Measurements from ENCODE around the gene CENPP. TPM values are rescaled to one million over a fixed set of nuclear protein-coding genes. Genes with fewer than 3 reads are reported as not detected.
"Not testable (repeated sequence)": the region's sequence is repeated elsewhere in the genome, so short reads cannot be mapped to it uniquely, and the experiment has no call there.

Gene CENPP
- total RNA-seq, 1 donor from 2014 or later: 13.1 TPM

GRCh38 chr9:92377876-92378275 lies 52.1 kb downstream of the CENPP start:
- peak; percentile 13 for DNase-seq (ENCODE audit: low read depth)

DNA sequence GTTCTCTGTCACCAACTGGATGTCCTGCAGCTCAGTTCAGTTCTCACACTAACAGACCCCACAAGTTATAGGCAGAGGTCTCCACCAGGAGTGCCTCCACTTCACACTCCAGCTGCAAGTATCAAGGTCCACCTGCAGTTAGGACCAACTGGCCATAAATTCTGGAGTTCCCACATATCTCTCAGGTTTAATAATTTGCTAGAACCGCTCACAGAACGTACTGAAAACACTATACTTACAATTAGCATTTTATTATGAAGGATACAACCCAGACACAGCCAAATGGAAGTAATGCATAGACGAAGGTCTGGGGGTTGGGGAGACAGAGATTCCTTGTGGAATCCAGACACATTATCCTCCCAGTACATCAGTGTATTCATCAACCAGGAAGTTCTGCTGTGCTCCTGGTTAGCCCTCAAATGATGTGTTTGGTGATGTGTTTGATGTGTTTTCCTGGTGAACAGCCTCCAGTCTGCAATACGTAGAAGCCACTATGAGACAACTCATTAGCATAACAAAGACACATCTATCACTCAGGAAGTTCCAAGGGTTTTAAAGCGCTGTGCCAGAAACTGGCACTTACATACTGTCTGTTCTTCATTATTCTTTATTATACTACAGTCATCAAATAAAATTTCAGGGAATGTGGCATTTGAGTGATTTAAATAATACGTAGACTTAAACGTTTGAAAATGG lies 53.3 kb downstream of the CENPP start:
- DNase-seq (ENCODE audit: low read depth): no peak

DNA sequence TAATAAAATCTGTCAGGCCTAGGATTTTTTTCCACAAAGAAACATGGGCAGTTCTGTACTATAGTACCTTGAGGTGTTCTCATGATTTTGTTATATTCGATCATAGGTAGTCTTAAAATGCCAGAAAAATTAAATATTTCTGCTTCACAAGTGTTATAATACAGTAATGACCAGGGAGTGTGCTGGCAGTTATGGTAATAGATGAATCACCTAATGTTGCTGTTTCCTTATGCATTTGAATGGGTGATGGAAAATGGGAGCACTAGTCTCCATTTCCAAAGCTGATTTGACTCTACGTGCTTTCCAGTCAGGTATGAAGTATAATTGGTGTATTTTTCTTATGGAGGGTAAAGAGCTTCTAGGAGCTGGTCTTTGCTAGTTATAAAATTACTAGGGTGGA lies 54.9 kb downstream of the CENPP start:
- no peak for DNase-seq (ENCODE audit: low read depth)

DNA sequence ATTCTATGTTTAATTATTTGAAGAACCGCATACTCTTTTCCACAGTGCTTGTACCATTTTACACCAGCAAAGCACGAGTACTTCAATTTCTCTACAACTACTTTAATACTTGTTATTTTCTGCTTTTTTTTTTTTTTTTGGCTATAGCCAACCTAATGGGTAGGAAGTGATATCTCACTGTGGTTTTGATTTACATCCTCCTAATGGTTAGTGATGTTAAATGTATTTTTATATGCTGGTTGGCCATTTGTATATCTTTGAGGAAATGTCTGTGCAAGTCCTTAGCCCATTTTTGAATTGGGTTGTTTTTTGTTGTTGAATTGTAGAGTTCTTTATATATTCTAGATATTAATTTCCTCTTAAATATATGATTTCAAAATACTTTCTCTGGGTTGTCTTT lies 56.0 kb downstream of the CENPP start:
- DNase-seq (ENCODE audit: low read depth): no peak

DNA sequence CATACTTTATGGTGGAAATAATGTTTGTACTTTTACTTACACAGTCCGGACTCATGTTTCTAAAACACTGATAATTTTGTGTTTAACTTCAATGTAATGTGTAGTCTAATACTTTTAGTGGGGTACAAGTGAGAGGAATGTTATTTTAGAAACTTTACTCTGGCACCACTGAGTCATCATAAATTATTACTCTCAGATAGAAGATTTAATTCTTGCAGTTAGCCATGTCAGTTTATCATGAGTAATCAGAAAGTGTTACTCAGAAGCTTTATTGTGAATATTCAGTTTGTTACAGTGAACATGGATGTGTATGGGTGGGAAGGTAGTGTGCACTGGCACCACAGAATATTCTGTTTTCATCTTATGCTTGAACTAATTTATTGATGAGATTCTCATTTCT lies 58.6 kb downstream of the CENPP start:
- DNase-seq (ENCODE audit: low read depth): peak; percentile 16

GRCh38 chr9:92385001-92385400 lies 59.2 kb downstream of the CENPP start:
- DNase-seq (ENCODE audit: low read depth): no peak

DNA sequence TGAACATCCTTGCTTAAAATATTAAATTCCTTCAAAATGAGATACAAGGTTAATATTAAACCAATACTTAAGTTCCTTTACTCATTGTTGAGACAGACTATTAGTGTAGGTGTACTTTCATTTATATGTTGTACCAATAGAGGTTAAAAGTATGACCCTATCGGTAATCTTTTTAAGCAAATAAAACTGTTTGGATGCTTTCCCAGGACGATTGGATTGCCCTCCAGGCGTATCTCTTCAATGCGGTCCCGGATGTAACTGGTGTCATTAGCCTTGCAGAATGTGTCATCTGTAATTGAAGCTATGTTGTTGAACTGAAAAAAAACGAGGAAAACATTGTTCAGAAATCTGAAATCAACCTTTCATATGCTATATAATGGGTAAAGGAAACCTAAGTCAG lies 59.7 kb downstream of the CENPP start:
- no peak for DNase-seq (ENCODE audit: low read depth)

GRCh38 chr9:92385953-92386352 lies 60.2 kb downstream of the CENPP start:
- DNase-seq (ENCODE audit: low read depth): no peak

- no peak for DNase-seq (ENCODE audit: low read depth)
These were observed 66.9 kb downstream of the CENPP start for GRCh38 chr9:92392690-92393089.

DNA sequence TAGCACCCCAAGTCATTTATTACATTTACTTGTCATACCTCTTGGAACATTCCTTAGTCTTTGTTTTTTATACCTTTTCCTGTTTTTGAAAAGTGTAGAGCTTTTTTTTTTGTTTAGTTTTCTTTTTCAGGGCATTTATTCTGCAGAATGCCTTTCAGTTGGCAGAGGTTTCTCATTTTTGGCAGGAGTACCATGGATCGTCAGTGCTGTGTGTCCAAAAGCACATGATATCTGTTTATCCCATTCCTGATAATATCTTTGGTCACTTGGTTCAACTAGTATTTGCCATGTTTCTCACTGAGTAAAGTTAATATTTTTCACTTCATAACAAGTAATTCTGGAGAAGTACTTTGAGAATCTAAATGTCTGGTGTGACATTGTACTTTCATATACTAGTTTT lies 67.9 kb downstream of the CENPP start:
- DNase-seq (ENCODE audit: low read depth): no peak

DNA sequence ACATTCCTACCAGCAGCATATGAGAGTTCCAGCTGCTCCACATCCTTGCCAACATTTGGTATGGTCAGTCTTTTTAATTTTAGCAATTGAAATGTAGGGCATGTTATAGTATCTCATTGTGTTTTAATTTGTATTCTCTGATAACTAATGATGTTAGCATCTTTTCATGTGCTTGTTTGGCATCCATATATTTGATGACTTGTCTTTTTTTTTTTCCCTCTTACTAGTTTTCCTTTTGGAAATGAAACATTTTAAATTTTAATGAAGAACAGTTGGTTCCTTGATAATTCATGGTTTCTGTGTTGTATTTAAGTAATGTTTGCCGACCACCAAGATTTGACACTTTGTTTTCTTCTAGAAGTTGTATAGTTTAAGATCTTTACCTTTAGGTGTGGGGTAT lies 69.9 kb downstream of the CENPP start:
- peak; percentile 22 for DNase-seq (ENCODE audit: low read depth)

GRCh38 chr9:92397853-92398252 lies 72.1 kb downstream of the CENPP start:
- DNase-seq (ENCODE audit: low read depth): no peak

DNA sequence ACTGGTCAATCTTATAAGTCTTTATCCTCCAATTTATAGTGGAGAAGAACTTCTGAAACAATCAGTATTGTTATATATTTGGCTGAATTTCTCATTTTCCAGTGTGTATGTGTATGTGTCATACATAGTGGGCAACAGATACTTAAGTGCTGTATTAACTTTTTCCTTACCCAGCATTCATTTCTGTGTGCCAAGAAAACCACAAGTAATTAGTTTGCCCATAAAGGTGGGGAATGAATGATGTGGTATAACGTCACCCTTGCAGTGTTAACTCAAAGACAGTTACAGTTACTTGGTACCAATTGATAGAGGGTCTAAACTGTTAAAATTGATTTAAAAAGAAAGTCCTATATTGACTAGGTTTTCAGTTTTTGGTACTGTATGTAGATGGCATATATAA lies 76.6 kb downstream of the CENPP start:
- no peak for DNase-seq (ENCODE audit: low read depth)

GRCh38 chr9:92402826-92403745 lies 77.3 kb downstream of the CENPP start:
- DNase-seq (ENCODE audit: low read depth): no peak

DNA sequence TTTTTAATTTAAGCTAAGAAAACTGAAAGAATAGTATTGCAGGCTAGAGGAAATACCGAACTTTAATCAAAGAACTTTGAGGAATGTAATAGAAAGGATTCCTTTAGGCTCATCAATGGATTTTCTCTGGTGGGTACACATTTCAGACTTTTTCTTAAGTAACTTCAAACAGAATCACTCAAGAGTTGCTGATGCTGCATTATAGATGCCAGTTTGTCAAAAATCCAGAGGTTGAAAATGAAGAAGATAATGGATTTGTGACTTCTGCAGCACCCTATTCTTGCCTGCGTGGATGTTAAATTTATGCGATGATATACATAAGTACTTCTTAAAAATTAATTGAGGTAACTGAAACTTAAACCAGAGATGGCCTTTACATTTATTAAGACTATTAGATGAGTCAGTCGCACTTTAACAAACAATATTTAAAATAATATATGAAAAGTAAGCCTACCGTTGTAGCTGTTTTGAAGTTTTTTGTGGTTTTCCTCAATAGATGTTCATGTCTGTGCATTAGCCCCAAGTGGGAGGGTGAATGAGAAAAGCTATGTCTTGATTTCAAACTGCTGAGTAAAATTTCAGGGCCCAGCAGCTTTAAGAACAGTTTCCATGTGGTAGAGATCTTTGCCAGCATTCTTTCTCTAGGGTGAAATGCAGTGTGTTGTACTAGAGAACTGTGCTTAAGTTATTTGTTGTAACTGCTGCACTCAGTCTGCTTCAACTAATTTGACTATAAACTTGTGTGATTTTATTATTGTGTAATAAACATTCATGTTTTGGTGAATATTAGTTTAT lies 78.5 kb downstream of the CENPP start, which contains the start of gene OGN:
OGN (minus strand) TSS at position 537 of the 795 bp plus-strand sequence. CDS start 1,171 bp downstream, outside the sequence.
- no peak for DNase-seq (ENCODE audit: low read depth)

DNA sequence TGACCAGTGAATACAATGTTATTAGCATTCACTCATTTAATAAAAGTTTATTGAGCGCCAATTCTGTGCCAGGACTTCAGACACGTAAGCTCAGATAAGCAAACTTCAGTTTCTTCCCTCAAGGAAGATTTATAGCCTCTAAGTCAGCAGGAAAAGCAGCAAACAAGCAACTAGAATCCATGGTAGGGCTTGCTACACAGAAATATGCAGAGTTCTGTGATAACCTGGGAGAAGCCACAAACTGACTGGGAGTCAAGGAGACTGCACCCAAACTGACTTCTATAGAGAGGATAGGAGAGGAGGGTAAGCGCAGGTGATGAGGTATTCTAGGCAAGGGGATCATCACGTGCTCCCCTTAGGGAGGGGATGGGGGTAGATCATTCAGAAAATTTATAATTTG lies 80.1 kb downstream of the CENPP start:
- no peak for DNase-seq (ENCODE audit: low read depth)

- no peak for DNase-seq (ENCODE audit: low read depth)
These were observed 80.7 kb downstream of the CENPP start for GRCh38 chr9:92406477-92406876.

DNA sequence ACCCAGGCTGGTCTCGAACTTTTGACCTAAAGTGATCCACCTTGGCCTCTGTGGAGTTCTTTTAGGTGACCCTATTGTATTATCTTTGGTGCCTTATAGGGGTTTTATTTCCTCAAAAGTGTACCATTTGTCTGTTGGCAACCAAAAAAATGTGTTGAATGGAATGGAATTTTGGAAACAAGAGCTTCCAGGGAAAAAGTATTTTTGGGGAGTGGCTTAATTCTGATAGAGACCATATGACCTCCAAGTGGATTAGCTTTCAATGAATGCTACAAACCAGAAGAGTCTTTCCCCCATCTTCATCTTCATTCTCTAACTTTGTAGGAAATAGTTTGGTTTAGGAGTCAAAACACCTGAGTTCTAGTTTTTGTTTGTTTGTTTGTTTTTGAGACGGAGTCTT lies 82.1 kb downstream of the CENPP start:
- DNase-seq (ENCODE audit: low read depth): no peak

DNA sequence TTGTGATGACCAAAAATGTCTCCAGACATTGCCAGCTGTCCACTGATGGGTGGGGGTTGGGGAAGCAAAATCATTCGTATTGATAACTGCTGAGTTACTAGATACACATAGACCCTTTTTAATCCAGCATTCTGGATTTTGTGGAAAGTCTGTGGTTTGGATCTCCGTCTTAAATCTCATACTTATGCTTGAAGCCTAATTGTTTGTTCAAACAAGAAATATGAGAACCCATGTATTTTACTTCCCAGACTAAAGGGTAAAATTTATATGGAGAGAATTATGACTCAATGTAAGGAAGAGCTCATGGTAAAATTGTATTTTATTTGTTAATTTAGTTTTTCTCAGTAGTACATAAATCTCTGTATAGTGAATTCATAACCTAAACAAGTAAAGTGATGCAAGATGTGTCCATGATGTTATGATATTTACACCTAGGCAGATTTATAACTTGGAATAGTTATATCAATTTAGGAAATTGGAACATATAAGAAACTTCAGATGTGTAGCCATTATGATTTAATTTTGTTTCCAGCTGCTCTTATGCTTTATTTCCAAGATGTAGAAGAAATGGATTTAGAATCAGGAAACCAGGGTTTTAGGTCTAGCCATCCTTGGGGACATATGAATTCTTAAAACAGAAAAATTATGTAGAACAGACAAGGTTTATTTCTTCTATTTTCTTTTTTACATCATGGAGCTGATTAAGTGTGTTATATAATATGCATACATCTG lies 83.2 kb downstream of the CENPP start:
- no peak for DNase-seq (ENCODE audit: low read depth)

- not testable (repeated sequence) for DNase-seq (ENCODE audit: low read depth)
These were observed 85.4 kb downstream of the CENPP start for GRCh38 chr9:92411157-92411556.

DNA sequence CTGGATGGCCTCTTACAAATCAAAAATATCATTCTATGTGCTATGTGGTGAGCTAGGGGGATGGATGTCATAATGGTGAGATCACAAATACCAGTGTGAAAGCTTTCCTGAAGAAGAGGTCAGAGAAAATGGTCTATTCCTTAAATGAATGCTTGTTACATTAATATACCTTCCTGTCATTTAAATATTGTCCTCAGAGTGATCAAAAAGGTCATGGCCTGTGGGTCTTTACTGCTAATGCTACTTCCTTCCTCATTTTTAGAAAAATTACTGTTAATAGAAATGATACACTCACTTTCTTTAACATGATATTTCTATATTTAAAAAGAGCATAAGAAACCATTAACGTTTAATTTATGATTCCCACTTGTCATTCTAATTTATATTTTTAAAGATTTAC lies 88.8 kb downstream of the CENPP start:
- no peak for DNase-seq (ENCODE audit: low read depth)
